HG02798 (cell line): ENCODE measurements around the gene PTPRK.
A peak's percentile ranks its signal among the peaks of the same experiment; 100 is the strongest.
"Not testable (repeated sequence)": the region's sequence is repeated elsewhere in the genome, so short reads cannot be mapped to it uniquely, and the experiment has no call there.

Source experiments
- ATAC-seq: cut with Tn5 transposase; IDR thresholded peaks from one replicate; pipeline ENCODE4 v1.9.1; 2021; ENCODE audit warnings: mild to moderate bottlenecking; ENCODE audit not compliant: unreplicated experiment, poor library complexity

Gene PTPRK

GRCh38 chr6:127951172-127951917 lies 569.1 kb downstream of the PTPRK start:
- ATAC-seq = peak; percentile 77

- peak; percentile 23 for ATAC-seq
Observed at GRCh38 chr6:127950566-127951145, 569.7 kb downstream of the PTPRK start.

- ATAC-seq = no peak
Observed at GRCh38 chr6:127949251-127949650, 571.1 kb downstream of the PTPRK start.

GRCh38 chr6:127946388-127946787 lies 574.0 kb downstream of the PTPRK start:
- no peak for ATAC-seq

GRCh38 chr6:127945434-127946097 lies 574.8 kb downstream of the PTPRK start:
- ATAC-seq = no peak

- ATAC-seq = no peak
Observed at GRCh38 chr6:127941228-127941627, 579.2 kb downstream of the PTPRK start.

- no peak for ATAC-seq
Observed at GRCh38 chr6:127939442-127940066, 580.8 kb downstream of the PTPRK start.

- ATAC-seq = no peak
Observed at GRCh38 chr6:127938701-127939100, 581.7 kb downstream of the PTPRK start.

- no peak for ATAC-seq
Observed at GRCh38 chr6:127937747-127938146, 582.7 kb downstream of the PTPRK start.

GRCh38 chr6:127937102-127937501 lies 583.3 kb downstream of the PTPRK start:
- no peak for ATAC-seq

GRCh38 chr6:127934956-127935355 lies 585.4 kb downstream of the PTPRK start:
- ATAC-seq = no peak

- no peak for ATAC-seq
Observed at GRCh38 chr6:127933852-127934840, 586.3 kb downstream of the PTPRK start.

GRCh38 chr6:127933137-127933536 lies 587.3 kb downstream of the PTPRK start:
- ATAC-seq = no peak

GRCh38 chr6:127932708-127933107 lies 587.7 kb downstream of the PTPRK start:
- ATAC-seq = no peak

- ATAC-seq = not testable (repeated sequence)
Observed at GRCh38 chr6:127926441-127926840, 594.0 kb downstream of the PTPRK start.

GRCh38 chr6:127924440-127924839 lies 596.0 kb downstream of the PTPRK start:
- ATAC-seq = no peak

- no peak for ATAC-seq
Observed at GRCh38 chr6:127924031-127924430, 596.4 kb downstream of the PTPRK start.

GRCh38 chr6:127923135-127923534 lies 597.3 kb downstream of the PTPRK start:
- no peak for ATAC-seq

GRCh38 chr6:127921982-127922381 lies 598.4 kb downstream of the PTPRK start:
- ATAC-seq = no peak

- ATAC-seq = no peak
Observed at GRCh38 chr6:127920804-127921203, 599.6 kb downstream of the PTPRK start.
